HEK293 (cell line): Measurements from ENCODE around the gene DBET.

Source experiments
- CTCF ChIP-seq: fragments of 450-650 bp; formaldehyde crosslinking; IDR thresholded peaks from 2 replicates; pipeline ENCODE4 v1.5.1; 2016; ENCODE audit warnings: missing biosample characterization, missing genetic modification characterization
- ZBTB49 ChIP-seq: fragments of 450-650 bp; formaldehyde crosslinking; IDR thresholded peaks from 2 replicates; pipeline ENCODE4 v1.5.1; 2016; ENCODE audit warnings: missing biosample characterization, missing genetic modification characterization, low read depth
- ZNF138 ChIP-seq: fragments of 450-650 bp; formaldehyde crosslinking; IDR thresholded peaks from 2 replicates; pipeline ENCODE4 v1.5.1; 2016; ENCODE audit warnings: missing biosample characterization, missing genetic modification characterization, borderline replicate concordance
- ZNF501 ChIP-seq: fragments of 450-650 bp; formaldehyde crosslinking; IDR thresholded peaks from 2 replicates; pipeline ENCODE4 v1.5.1; 2016; ENCODE audit warnings: missing biosample characterization, missing genetic modification characterization
- ZNF571 ChIP-seq: fragments of 450-650 bp; formaldehyde crosslinking; IDR thresholded peaks from 2 replicates; pipeline ENCODE4 v1.5.0; 2017; ENCODE audit warnings: missing biosample characterization, missing genetic modification characterization

GRCh38 chr4:190017357-190018200 lies 46.7 kb upstream of the DBET start:
- no peak for TF ChIP-seq ZNF138 (tag by site-specific recombination)
- TF ChIP-seq ZNF501, result no peak
- no peak for TF ChIP-seq CTCF (tag by site-specific recombination)
- no peak for TF ChIP-seq ZBTB49
- no peak for TF ChIP-seq ZNF571 (tag by site-specific recombination)
